HepG2 (cell line): Measurements from ENCODE around the gene BCL7A. TPM values are rescaled to one million over a fixed set of nuclear protein-coding genes. Genes with fewer than 3 reads are reported as not detected.

Experiments
- ARHGAP35 ChIP-seq: sonication (generic); formaldehyde crosslinking; IDR thresholded peaks from 2 replicates; pipeline ENCODE4 v1.9.0; 2022; ENCODE audit warnings: mild to moderate bottlenecking, inconsistent platforms, moderate library complexity, missing genetic modification reagents, borderline replicate concordance
- ATF3 ChIP-seq: sonication (generic); formaldehyde crosslinking; IDR thresholded peaks from 2 replicates; pipeline ENCODE4 v1.4.0; 2020; ENCODE audit warnings: missing genetic modification reagents
- CREBL2 ChIP-seq: sonication (generic); formaldehyde crosslinking; IDR thresholded peaks from 2 replicates; pipeline ENCODE4 v1.8.1; 2023; ENCODE audit warnings: missing genetic modification reagents, mild to moderate bottlenecking, borderline replicate concordance
- E2F1 ChIP-seq: sonication (generic); formaldehyde crosslinking; IDR thresholded peaks from 2 replicates; pipeline ENCODE4 v1.5.0; 2020; ENCODE audit warnings: missing genetic modification reagents
- HMGXB3 ChIP-seq: sonication (generic); formaldehyde crosslinking; IDR thresholded peaks from 2 replicates; pipeline ENCODE4 v1.4.0; 2020; ENCODE audit warnings: missing genetic modification reagents, borderline replicate concordance
- HOXA9 ChIP-seq: sonication (generic); formaldehyde crosslinking; IDR thresholded peaks from 2 replicates; pipeline ENCODE4 v1.8.1; 2022; ENCODE audit warnings: missing genetic modification reagents, mild to moderate bottlenecking, moderate library complexity, borderline replicate concordance
- LCORL ChIP-seq, 2 experiments: fragments of 450-650 bp in 1 of 2; sonication (generic) in 1 of 2; formaldehyde crosslinking in 1 of 2; IDR thresholded peaks; 2 replicates each; pipeline versions ENCODE4 v1.5.0 to v1.6.1; 2017 to 2020; ENCODE audit warnings: antibody characterized with exemption in 1 of 2, missing genetic modification reagents in 1 of 2
- MAFG ChIP-seq: sonication (generic); formaldehyde crosslinking; IDR thresholded peaks from 2 replicates; pipeline ENCODE4 v1.5.1; 2020; ENCODE audit warnings: mild to moderate bottlenecking, missing genetic modification reagents
- MXD1 ChIP-seq: sonication (generic); formaldehyde crosslinking; IDR thresholded peaks from 2 replicates; pipeline ENCODE4 v1.4.0; 2020; ENCODE audit warnings: mild to moderate bottlenecking, missing genetic modification reagents
- NFKBIZ ChIP-seq: IDR thresholded peaks from 2 replicates; pipeline ENCODE4 v1.6.1; 2018; ENCODE audit warnings: missing genetic modification reagents, missing compliant biosample characterization
- ONECUT2 ChIP-seq: sonication (generic); formaldehyde crosslinking; IDR thresholded peaks from 2 replicates; pipeline ENCODE4 v1.4.0; 2020; ENCODE audit warnings: missing genetic modification reagents
- PRMT3 ChIP-seq: sonication (generic); formaldehyde crosslinking; IDR thresholded peaks from 2 replicates; pipeline ENCODE4 v1.8.1; 2022; ENCODE audit warnings: low read depth, mild to moderate bottlenecking, moderate library complexity, missing genetic modification reagents, borderline replicate concordance
- TFDP2 ChIP-seq: sonication (generic); formaldehyde crosslinking; IDR thresholded peaks from 2 replicates; pipeline ENCODE4 v1.4.0; 2020; ENCODE audit warnings: missing genetic modification reagents
- TMF1 ChIP-seq: sonication (generic); formaldehyde crosslinking; IDR thresholded peaks from 2 replicates; pipeline ENCODE4 v1.8.1; 2022; ENCODE audit warnings: low read depth, missing genetic modification reagents
- ZFYVE20 ChIP-seq: sonication (generic); formaldehyde crosslinking; IDR thresholded peaks from 2 replicates; pipeline ENCODE4 v1.8.0; 2023; ENCODE audit warnings: low read depth, mild to moderate bottlenecking, moderate library complexity, missing genetic modification reagents, borderline replicate concordance
- ZSCAN20 ChIP-seq: sonication (generic); formaldehyde crosslinking; IDR thresholded peaks from 2 replicates; pipeline ENCODE4 v1.4.0; 2020; ENCODE audit warnings: missing genetic modification reagents, mild to moderate bottlenecking, borderline replicate concordance
- ZXDC ChIP-seq: sonication (generic); formaldehyde crosslinking; IDR thresholded peaks from 2 replicates; pipeline ENCODE4 v1.5.0; 2020; ENCODE audit warnings: mild to moderate bottlenecking, missing genetic modification reagents
- polyA plus RNA-seq, 8 experiments: library from polyadenylated mRNA; depleted of rRNA in 3 of 8; stranded (reverse) in 7 of 8; unstranded in 1 of 8; fragments of >200 nt; fragmentation: Illumina TruSeq in 4 of 8; extraction: Trizol in 4 of 8; gene quantifications; 2 replicates each; pipeline versions ENCODE4 v1.2.1 to v1.2.3, GENCODE V29; 2011 to 2016; ENCODE audit warnings: low read depth in 4 of 8, missing spikeins in 1 of 8, mixed read lengths in 1 of 8; ENCODE audit not compliant: insufficient read depth in 1 of 8
- total RNA-seq, 5 experiments: library from RNA; depleted of rRNA; stranded (reverse); fragments of >200 nt; fragmentation: Illumina TruSeq; extraction: Trizol; gene quantifications; 2 replicates each; pipeline ENCODE4 v1.2.3, GENCODE V29; 2016; ENCODE audit warnings: low read depth in 1 of 5

BCL7A gene
- total and polyA plus RNA-seq, 2 of the 13 experiments (the other 11 are each of a cell fraction or from before 2014, with no cell fraction given), result 4.1 to 6.2 TPM

GRCh38 chr12:122079033-122079531 lies 57.4 kb downstream of the BCL7A start (continued):
- TF ChIP-seq ZFYVE20 (CRISPR knock-in tag) (peak; percentile 89), MAFG (no peak), TFDP2 (CRISPR knock-in tag) (peak; percentile 88), ARHGAP35 (CRISPR knock-in tag) (0 out of 2 replicates have a peak, but pooled peaks have one; percentile 49), ONECUT2 (peak; percentile 47; the same call in 1 of the 2 replicates), ATF3 (0 out of 2 replicates have a peak, but pooled peaks have one; percentile 26), HMGXB3 (CRISPR knock-in tag) (peak; percentile 64; the same call in 1 of the 2 replicates), PRMT3 (CRISPR knock-in tag) (0 out of 2 replicates have a peak, but pooled peaks have one; percentile 65), ZXDC (0 out of 2 replicates have a peak, but pooled peaks have one; percentile 50), NFKBIZ (CRISPR knock-in tag) (0 out of 2 replicates have a peak, but pooled peaks have one; percentile 59), CREBL2 (CRISPR knock-in tag) (0 out of 2 replicates have a peak, but pooled peaks have one; percentile 5), ZSCAN20 (CRISPR knock-in tag) (no peak), E2F1 (CRISPR knock-in tag) (no peak), LCORL (IDR thresholded peaks at IDR 0.05) (no peak), LCORL (CRISPR knock-in tag; IDR thresholded peaks at IDR 0.05) (0 out of 2 replicates have a peak, but pooled peaks have one; percentile 9), MXD1 (CRISPR knock-in tag) (peak; percentile 94), TMF1 (peak; percentile 65; the same call in 1 of the 2 replicates), HOXA9 (CRISPR knock-in tag) (peak; percentile 88)
